AG10803 (cell line): Measurements from ENCODE around the gene SNX3.

Source experiments
- DNase-seq: peaks from one replicate; pipeline ENCODE4 v3.0.0; 2010; ENCODE audit warnings: low read depth
- H3K4me3 ChIP-seq: 2 replicates; pipeline ENCODE4 v1.5.1; 2011; ENCODE audit warnings: mild to moderate bottlenecking, low read length, control low read depth
- CTCF ChIP-seq: conservative IDR thresholded peaks from 2 replicates; pipeline ENCODE4 v1.5.1; 2011; ENCODE audit warnings: mild to moderate bottlenecking, low read length, control low read depth, inconsistent platforms

The SNX3 gene

GRCh38 chr6:108228416-108228815 lies 32.4 kb downstream of the SNX3 start:
- no peak for TF ChIP-seq CTCF
- no peak overlapping the region for H3K4me3 ChIP-seq
- no peak for DNase-seq

DNA sequence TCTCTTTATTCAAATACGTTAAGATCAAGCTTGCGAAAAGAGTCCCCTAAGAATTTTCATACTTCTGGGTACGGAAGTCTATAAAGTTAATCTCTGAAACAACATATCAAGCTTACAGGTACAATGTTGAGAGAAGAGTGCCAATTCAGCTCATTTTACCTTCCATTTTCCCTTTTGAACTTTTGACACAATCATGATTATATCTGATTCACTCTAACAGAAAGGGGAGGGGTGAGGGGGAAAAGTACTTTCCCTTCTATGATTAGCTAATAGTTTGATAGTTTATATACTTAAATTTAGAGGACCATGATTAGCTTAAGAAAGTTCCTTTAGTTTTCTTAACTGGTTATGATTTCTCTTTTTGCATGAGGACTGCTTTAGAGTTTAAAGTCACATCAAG lies 33.5 kb downstream of the SNX3 start:
- no peak for TF ChIP-seq CTCF
- H3K4me3 ChIP-seq: no peak overlapping the region
- DNase-seq: no peak

- no peak for TF ChIP-seq CTCF
- no peak for DNase-seq
- no peak overlapping the region for H3K4me3 ChIP-seq
Observed at GRCh38 chr6:108222504-108222903, 38.3 kb downstream of the SNX3 start.

DNA sequence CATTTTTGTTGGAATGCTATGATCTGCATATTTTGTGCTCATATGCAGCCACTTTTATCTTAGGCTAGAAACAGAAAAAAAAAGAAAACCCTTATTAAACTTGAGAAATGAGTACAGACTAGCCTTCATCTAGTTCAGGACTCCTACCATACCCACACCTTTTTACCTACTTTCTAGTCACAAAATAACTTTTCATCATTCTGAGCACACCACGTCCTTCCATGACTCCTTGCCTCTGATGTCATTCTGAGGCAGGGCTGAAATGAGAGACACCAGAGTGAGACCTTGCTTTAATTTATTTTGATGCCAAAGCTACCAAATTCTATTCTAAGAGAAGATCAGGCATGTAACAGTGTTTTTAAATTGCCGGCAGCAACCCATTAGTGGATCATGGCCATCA lies 38.8 kb downstream of the SNX3 start:
- no peak for DNase-seq
- H3K4me3 ChIP-seq: no peak overlapping the region
- no peak for TF ChIP-seq CTCF

- TF ChIP-seq CTCF: no peak
- DNase-seq: no peak
- no peak overlapping the region for H3K4me3 ChIP-seq
Observed at GRCh38 chr6:108211671-108212070, 49.2 kb downstream of the SNX3 start.

GRCh38 chr6:108210556-108210955 lies 50.3 kb downstream of the SNX3 start:
- TF ChIP-seq CTCF: no peak
- no peak overlapping the region for H3K4me3 ChIP-seq
- no peak for DNase-seq

DNA sequence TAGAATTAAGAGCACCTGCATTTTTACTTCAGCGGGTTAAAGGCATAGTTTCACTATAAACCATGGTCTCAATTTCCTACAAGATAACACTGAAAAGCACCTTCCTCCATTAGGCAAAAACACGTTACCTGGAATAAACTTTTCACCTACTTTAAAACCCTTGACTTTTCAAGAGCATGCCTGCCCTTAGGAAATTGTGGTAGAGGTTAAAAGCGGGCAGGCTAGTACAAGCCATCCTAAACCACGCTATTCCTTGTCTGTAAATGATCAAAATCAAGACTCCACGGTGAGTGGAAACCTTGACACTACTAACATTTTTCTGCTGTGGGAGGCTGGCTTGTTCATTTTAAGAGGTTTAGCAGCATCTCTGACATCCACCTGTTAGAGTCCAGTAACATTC lies 51.1 kb downstream of the SNX3 start:
- H3K4me3 ChIP-seq: no peak overlapping the region
- no peak for TF ChIP-seq CTCF
- DNase-seq: no peak
